Fibroblast of skin of abdomen (primary cell): ENCODE results near the gene HSD3B7.

Source experiments
- DNase-seq: peaks from one replicate; pipeline ENCODE4 v3.0.0-alpha.2; 2013

The HSD3B7 gene

DNA sequence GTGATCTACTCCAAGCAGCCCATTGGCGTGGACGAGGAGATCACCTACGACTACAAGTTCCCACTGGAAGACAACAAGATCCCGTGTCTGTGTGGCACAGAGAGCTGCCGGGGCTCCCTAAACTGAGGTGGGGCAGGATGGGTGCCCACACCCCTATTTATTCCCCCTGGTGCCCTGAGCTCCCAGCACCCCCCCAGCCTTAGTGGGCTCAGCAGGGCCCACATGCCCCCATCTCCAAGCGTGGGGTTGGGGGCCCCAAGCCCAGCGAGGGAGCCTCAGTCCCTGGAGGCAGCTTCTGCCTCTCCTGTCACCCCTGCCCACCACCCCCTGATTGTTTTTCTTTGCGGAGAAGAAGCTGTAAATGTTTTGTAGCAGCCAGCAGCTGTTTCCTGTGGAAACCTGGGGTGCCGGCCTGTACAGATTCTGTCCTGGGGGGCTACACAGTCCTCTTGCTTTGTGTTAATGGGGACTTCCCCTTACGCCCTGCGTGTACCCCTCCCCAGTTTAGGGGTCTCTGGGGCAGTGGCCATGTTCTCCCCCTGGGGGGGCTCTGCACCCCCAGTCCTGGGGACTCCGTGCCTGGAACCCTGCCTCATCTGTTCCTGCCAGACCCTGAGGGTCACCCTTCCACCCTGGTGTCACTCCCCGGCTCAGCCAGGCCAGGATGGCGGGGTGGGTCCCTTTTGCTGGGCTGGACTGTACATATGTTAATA lies 953 bp upstream of the HSD3B7 start:
- no peak for DNase-seq

DNA sequence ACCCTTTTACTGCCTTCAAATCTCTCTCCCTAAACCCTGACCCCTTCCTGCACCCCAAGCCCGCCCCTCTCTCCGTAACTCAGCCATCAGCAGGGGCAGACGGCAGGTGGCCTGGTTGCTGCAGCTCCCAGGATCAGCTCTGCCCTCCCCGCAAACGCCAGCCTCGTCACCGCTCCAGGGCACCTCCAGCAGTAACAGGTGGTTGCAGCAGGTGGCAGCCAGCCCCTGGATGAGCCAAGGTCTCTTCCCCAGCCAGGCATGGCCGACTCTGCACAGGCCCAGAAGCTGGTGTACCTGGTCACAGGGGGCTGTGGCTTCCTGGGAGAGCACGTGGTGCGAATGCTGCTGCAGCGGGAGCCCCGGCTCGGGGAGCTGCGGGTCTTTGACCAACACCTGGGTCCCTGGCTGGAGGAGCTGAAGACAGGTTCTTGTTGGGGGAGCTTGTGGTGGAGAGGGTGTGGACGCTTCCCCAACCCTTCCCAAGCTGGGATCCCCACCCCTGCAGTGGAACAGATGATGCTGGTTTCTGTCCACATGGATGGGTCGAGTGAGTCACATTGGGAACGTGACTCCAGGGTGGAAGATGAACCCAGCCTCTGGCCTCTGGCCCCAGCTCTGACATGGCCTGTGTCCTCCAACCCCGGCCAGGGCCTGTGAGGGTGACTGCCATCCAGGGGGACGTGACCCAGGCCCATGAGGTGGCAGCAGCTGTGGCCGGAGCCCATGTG lies 558 bp downstream of the HSD3B7 start:
- no peak for DNase-seq

DNA sequence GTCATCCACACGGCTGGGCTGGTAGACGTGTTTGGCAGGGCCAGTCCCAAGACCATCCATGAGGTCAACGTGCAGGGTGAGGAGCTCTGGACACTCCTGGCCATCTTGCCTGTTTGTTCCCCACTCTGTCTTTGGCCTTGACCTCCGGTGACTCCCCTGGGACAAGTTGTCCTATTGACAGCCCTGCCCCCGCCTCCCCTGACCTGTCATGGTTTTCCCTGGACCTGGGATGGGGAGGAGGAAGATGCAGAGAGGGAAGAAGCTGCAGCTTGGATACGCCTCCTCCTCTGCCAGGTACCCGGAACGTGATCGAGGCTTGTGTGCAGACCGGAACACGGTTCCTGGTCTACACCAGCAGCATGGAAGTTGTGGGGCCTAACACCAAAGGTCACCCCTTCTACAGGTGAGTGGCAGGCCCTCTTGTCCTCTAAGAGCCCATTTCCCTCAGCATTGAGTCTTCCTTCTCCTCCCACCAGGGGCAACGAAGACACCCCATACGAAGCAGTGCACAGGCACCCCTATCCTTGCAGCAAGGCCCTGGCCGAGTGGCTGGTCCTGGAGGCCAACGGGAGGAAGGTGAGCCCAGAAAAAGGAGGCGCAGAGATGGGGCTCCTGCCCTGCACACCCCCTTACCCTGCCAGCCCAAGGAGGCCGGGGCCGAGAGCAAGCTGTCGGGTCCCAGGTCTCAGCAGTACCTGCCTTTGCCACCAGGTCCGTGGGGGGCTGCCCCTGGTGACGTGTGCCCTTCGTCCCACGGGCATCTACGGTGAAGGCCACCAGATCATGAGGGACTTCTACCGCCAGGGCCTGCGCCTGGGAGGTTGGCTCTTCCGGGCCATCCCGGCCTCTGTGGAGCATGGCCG lies 1.4 kb downstream of the HSD3B7 start:
- DNase-seq: no peak

DNA sequence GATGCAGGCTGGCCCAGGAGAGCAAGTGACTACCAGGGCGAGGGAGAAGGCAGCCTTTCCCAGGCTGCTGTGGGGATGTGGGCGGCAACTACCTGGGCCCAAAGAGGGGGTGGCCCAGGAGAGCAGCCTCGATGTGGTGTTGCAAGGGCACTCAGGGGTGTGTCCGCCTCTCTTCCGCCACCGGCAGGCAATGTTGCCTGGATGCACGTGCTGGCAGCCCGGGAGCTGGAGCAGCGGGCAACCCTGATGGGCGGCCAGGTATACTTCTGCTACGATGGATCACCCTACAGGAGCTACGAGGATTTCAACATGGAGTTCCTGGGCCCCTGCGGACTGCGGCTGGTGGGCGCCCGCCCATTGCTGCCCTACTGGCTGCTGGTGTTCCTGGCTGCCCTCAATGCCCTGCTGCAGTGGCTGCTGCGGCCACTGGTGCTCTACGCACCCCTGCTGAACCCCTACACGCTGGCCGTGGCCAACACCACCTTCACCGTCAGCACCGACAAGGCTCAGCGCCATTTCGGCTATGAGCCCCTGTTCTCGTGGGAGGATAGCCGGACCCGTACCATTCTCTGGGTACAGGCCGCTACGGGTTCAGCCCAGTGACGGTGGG lies 2.7 kb downstream of the HSD3B7 start:
- no peak for DNase-seq

DNA sequence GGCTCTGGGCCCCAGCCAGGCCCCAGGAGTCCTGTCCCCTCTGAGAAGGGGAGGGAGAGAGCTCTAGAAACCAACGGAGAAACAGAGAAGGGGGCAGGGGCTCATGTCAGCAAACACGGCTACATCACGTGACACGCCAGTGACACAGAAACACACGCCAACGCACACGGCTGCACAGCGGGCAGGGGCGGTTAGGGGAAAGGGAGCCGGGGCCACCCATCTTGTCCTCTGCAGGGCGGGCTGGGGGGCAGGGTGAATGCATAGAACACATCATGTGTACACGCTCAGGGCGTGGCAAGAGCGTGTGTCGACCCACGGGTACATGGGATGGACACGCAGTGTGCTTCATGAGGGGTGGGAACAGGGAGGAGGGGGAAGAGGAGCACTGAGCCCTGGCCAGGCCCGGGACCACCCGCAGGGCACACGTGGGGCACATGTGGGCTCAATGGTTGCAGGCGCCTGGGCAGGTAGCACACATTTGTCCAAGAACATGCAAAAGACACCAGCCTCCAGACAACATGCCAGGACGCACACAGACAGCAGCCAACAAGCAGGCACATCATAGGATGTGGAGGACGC lies 4.6 kb downstream of the HSD3B7 start:
- no peak for DNase-seq

DNA sequence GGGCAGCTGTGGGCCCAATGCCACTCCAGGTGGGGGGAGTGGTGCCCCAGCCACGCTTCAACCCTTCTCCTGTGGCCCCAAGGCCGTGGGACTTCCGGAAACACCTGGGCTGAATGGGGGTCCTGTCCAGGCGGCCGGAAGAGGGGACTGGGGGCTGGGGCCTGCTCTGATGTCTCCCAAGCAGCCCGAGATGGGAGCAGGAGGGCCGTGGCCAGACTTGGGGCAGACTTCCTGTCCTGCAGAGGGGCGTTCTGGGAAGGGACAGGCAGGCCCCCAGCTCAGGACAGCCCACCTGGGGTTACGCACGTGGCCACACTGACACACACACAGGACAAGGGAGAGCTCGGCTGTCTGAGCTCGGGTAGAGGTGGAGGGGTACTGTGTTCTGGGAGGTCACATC lies 5.1 kb downstream of the HSD3B7 start:
- no peak for DNase-seq

DNA sequence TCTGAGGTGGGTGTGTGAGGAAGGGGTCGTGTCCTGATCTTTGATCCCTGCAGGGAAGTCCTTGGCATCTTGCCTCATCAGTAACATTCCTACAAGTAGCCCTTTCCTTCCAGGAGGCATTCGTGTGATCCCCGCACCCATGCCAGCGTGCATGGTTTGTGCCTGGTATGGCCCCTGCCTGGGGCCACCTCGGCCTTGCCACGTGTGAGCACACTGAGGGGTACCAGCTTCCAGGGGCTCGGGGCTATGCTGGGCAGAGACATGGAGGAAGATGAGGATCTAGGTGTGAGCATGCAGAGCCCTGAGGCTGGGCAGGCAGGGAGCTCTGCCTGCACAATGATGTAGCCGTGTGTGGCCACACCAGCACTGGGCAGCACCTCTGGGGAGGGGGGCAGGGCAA lies 6.0 kb downstream of the HSD3B7 start:
- DNase-seq: no peak

DNA sequence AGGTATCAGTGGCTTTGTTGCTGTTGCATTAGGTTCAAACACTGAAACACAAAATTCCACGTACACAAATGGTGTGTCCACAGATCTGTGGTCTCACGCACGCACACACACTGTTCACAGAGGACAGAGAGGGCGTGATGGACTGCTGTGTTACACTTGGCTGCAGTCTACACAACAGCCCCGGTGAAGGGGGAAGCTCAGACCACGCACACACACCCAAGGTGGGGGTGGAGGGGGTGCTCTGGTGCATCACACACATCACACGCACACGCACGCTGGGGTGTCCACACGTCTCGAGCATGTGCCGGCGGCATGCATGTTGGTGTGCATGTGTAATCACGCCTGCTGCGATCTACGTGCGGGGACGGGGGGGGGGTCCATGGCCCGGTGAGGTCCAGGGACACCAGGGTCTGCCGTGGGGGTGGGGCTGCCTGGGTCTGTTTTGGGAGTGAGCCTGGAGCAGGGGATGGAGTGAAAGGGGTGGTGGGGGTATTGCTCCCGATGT lies 7.3 kb downstream of the HSD3B7 start:
- DNase-seq: no peak

DNA sequence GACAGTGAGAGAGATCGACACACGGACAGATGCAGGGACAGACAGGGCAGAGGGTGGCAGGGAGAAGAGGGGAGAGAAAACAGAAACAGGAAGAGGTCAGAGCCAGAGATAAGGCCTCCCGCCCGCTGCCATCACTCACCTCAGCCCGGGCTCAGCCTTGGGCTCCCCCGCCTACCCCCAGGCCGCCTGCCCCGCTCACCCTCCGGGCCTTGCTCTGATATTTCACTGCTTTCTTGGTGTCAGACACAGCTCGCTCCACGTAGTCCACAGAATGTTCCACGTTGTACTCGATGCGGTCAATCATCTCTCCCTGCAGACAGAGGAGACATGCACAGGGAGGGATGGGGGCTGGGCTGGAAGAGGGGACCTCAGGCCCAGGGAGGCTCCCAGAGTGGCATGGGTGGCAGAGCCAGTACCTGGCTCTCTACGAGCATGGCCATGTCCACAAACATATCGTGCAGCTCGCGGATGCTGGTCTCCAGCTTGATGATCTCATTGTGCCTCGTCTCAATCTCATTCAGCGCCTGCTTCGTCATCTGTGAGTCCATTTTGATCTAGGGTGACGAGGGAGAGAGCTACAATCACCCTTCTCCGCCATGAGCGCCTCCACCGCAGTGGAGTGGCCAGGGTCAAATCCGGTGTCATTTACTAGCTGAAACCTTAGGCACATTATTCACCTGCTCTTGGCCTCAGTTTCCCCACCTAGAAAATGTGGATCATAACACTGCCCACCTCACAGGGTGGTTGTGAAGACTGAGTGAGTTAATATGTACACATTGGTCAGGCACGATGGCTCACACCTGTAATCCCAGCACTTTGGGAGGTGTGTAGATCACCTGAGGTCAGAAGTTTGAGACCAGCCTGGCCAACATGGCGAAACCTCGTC lies 8.2 kb downstream of the HSD3B7 start:
- no peak for DNase-seq

DNA sequence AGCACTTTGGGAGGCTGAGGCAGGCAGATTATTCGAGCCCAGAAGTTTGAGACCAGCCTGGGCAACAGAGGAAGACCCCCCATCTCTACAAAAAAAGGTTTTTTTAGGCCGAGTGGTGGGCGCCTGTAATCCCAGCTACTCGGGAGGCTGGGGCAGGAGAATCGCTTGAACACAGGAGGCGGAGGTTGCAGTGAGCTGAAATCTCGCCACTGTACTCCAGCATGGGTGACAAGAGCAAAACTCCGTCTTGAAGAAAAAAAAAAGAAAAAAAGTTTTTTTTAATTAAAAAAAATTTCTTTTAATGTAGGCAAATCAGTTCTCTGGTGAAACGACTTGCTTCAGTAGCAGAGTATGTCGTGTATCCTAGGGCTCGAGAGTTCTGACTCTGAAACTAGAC lies 10.9 kb downstream of the HSD3B7 start:
- DNase-seq: no peak

DNA sequence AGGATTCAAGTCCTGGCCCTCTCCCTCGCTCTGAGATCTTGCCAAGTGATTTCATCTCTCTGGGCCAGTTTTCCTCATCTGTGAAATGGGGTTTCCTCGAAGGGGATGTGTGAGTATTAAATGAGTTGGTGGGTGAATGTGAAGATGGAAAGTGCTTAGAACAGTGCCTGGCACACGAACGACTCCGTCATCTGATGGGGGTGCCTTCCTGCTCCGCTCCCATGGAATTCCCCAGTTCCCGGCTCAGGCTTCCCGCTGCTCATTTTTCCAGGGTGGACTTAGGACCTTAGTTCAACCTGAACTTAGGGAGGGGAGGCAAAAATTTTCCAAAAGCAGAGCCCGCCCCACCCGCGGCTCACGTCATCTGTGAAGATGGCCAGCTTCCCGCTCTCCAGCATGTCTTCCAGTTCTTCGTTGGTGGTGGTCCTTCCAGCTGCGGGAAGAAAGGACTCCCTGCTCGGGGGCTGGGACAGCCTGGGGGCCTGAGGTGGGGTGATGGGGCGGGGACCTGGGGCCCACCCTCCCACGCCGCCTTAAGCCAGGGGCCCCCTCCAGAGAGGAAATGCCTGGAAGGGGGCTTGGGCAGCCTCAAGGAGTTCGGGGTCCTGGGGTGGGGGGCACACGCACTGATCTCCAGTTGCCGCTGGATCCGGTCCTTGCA lies 11.4 kb downstream of the HSD3B7 start:
- no peak for DNase-seq

DNA sequence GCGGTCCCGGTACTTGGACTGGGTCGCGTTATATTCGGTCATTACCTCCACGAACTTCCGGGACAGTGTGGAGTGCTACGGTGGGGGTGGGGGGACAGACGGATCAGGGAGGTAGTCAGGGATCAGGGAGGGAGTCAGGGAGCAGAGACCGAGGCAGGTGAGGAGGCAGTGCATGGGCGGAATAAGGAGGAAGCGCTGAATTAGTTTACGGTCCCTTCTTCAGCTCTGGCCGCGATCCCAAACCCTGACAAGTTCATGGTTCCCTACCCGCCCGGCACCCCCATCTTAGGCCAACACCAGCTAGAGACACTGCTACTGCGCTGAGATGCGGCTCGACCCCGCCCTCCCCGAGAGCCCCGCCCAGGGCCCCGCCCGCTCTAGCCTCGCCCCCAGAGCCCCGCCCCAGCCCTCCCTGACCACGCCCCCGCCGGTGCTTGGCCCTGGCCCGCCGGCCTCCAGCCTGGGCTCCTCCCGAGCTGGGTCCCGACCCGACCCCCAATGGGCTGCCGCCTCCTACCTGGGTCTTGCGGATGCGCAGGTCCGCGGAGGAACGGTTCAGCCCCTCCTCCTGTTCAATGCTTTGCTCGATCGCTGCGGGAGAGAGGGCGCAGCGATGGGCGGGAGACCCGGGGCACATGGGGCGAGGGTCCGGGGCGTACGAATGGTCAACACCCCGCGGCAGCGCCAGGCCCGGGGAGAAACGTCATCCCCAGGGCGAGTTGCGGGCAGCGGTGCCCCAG lies 12.1 kb downstream of the HSD3B7 start:
- peak; percentile 75 for DNase-seq

DNA sequence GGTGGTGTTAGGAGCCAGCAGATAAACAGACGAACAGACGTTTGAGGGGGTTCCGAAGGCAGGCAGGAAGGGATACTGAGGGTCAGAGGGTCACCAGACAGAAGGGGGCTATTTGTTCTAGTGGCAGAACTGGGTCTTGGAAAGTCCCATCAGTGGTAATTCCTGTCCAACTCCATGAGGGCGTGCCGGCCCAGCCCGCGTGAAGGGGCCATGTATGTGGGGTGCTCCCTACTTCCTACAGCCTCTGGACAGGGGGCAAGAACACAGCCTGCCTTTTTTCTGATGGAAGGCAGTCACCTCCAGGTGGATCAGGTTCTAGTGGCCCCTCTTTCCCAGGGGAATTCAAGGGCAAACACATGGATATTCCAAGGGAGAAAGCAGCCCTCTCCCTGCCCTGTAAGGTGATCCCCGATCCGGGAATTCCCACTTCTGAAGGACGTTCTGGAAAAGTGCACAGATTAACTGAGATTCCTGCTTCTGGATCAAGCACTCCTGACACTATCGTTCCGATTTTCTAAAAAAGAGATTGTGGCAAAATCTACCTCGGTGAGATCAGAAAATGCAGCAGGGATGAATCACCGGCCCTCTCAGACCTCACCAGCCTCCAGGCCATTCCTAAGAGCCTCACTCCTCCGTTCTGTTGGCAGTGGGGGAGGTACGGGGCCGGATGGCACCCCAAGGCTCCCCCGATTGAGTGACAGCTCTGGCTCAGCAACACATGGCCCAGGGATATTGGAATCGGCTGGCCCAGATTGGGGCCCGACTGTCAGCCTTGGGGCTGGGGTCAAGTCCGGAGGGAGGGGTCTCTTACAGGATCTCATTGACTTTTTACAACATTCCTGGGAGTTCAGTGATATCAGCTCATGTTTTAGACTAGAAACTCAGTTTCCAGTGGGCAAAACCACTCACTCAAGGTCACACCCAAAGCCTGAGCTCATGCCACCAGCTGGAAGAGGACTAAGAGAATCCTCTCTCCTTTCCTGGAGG lies 13.0 kb downstream of the HSD3B7 start:
- peak; percentile 84 for DNase-seq

DNA sequence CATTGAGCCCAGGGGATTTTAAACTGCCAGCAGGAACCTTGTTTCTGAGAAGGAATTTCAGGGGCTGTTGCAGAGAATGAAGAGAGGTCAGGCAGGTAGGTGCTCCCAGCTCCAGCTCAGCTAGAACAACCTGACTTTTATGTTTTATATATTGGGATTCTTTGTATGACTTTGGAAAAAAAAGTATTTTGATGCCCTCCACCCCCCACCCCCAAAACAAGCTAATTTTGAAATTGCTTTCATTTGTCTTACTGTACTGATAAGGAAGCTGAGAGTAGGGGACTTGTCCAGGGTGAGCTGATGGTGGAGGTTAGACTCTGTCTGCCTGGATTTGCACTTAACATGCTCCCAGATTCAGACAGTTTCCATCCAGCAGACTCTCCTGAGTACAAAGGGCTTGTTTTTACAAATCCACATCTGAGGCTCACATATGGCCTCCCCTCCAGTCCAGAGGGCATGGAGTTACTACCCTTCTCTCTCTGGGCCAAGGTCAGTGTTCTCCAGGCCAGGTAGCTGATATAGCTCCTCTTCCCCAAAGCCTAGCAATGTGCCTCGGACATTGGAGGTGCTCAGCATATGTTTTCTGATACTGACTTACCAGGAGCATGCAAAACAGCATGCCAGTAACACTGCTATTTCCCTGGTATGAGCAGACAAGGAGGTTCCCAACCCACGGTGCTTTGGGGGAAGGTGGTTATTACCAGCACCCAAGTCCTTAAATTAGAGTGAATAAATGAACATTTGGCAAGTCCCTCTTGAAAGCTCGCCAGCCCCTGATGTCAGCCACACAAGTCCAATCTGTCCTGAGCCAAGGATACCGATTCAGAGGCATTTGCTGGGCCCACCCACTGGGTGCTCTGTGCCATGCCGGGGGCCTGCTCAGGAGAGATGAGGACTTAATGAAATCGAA lies 14.1 kb downstream of the HSD3B7 start:
- no peak for DNase-seq

DNA sequence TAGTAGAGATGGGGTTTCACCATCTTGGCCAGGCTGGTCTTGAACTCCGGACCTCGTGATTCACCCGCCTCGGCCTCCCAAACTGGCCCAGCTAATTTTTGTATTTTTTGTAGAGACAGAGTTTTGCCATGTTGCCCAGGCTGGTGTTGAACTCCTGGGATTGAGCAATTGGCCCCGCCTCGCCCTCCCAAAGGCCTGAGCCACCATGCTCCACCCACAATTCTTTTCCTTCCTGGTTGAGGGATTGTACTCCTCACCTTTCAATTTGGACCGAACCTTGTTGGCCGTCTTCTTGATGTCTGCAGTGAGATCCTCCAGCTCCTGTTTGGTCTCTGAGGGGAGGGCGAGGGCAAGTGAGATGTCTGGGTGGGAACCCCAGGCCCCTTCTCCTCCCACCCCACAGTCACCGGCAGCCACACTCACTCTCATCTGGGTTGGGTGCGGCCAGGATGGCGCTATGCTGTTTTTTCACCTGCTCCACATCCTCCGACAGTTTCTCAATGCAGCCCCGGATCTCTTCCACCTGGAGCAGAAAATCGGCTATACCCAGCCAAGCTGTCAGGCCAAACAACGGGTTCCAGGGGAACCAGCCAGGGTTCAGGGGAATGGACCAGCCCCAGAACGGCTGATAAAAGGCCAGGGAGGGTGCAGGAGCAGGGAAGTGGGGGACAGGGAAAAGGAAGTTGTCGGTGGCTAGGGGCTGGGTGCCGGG lies 15.8 kb downstream of the HSD3B7 start:
- DNase-seq: no peak

DNA sequence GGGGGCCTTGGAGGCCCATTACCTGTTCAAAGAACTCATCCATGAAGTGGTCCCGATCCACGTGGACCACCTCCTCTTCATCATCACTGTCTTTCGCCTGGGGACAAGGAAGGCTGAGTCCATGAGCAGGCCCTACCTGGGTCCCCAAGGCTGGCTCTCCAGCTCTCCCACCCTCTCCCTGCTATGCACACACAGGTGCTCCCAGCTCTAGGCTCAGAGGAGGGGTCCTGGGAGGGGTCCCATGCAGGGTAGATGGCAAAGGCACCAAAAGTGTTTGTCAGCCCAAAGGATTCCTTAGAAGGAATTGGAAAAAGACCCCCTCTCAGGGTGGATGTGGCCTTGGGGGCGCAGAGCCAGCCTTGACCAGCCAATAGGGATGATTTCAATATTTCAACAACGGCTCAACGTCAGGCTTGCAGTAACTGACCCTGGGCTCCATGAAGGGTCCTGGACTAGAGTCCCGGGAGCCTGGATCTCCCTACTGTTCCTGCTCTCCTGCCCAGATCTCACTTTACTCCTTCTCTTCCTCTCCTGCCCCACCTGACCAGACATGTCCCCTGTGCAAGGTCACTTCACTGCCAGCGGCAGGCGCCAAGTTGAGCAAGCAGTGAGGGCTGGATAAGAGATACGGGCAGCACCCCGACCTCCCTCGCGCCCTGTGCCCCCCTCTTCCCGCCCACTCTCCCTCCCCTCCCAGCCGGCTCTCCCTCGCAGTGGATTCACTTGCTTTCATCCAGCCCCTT lies 16.7 kb downstream of the HSD3B7 start:
- no peak for DNase-seq
